NCI-H1048 (cell line): ENCODE results near the gene METTL23.
"Not testable (repeated sequence)": the region's sequence is repeated elsewhere in the genome, so short reads cannot be mapped to it uniquely, and the experiment has no call there.

Source experiments
- DNase-seq: peaks from one replicate; lab custom pipeline; 2025; lab: John Stamatoyannopoulos, UW

The METTL23 gene

DNA sequence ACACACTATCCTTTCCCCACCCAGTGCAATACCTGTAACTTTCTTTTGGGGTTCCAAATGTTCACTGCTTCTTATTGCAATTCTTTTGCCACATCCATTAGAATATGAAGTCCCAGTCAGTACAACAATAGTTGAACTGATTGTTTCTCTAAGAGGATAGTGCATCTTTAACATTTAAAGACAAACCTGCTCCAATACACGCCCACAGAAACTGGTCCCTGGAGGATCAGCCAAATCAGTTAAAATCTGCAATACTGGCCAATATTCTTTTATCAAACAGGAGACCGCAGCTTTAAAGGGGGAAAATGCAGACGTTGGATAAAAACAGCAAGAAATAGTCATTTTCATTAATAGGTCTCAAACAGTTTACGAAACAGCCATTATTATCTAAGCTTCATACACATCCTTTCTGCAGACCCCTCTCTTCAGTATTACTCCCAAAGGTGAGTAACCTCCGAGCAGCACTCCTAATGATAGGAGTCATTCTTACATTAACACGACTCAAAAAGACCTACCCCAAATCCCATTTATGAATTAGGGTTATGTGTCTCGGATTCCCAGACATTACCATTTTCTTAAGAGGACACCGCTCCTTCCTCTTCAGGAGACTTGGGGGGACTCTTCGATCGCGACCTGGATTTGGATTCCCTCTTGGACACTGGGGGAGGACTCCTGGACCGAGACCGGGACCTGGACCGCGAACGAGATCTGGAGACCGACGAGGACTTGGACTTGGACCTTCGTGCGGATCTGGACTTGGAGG lies 9.1 kb downstream of the METTL23 start:
- no peak for DNase-seq

DNA sequence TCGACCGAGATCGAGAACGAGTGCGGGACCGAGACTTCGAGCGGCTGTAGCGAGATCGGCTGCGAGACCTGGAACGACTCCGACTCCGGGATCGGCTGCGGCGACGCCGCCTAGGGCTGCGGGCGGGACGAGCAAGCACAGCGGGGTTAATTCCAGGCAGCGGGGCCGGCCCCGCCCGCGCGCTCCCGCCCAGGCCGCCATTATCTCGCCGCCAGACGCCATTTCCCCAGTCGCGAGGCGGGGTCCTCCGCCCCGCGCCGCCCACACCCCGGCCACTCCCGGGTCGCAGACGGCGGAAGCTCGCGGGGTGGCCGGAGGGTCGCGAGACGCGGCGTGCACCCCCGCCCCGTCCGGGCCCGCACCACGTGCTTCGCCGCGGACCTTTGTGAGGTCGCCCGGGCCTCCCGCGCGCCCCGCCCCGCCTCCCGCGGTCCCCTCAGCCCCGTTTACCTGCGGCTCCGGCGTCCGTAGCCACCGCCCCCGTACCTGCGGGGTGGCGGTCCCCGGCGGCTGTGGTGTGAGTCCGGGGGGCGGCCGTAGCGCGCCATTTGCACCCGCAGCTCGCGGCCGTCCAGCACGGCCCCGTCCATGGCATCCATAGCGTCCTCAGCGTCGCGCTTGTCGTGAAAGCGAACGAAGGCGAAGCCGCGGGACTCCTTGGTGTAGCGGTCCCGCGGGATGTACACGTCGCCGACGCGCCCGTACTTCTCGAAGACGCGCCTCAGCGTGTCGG lies 9.9 kb downstream of the METTL23 start:
- DNase-seq, result no peak

DNA sequence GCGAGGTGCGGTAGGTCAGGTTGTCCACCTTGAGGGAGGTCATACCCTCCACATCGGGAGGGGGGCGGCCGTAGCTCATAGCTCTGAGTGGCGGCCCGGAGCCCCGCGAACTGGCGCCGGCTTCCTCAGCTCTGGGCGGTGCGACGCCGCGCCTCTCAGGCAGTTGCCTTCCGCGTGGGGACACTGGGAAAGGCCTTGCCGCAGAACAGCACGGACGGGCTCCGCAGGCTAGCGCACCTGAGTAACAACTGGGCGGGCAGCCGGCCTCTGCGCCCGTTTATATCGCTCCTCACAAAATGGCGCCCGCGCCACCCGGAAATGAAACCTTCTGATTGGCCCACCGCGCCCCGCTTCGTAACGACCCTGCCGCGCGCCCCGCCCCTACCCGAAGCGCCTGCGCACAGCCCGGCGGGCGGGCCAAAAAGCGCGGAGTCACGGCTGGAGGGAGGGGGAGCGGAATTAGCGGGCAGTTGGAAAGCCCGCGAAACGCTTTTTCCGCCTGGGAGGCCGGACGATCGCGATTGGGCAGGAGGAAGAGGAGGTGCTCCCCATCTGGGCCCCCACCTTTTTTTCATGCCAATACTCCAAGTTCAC lies 10.5 kb downstream of the METTL23 start, which contains the start of gene SRSF2:
SRSF2 (minus strand) TSS at position 250 of the 594 bp plus-strand sequence; CDS start at position 79, 171 bp downstream.
- peak; percentile 97 for DNase-seq

DNA sequence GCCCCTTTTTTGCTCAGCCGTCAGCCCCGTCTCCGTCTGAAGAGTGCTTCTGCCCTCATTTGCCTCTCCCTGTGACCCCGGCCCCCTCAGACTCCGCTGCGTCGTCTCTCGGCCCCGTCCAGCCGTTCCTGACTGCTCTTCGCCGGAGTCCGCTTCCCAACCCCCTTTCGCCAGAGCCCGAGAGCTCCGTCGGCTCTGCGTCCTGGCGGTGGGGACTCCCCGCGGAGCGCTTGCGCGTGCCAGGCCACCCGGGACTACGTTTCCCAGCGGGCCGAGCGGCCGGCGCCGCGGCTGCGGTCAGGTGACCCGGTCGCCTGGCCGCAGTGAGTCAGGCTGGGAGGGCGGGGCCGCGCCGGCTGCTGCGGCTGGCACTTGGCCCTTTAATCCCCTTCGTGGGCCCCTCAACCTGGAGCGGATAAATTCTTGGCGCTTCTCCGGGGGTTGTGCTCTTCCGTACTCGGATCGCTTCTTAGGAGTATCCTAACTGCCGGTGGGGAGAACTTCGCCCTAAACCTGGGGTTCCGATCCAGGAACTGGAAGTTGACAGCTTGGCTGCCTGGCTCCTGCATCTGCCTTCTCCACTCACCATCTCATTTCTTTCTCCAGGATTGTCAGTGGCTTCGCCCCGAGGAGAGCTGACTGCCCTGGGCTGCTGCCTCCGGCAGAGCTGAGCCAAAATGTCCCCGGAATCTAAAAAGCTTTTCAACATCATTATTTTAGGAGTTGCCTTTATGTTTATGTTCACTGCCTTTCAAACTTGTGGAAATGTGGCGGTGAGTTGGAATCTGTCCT lies 11.2 kb downstream of the METTL23 start, which contains the start of gene MFSD11:
MFSD11 (plus strand) TSS at position 444 of the 792 bp plus-strand sequence; CDS start at position 678, 234 bp downstream.
- peak; percentile 92 for DNase-seq

DNA sequence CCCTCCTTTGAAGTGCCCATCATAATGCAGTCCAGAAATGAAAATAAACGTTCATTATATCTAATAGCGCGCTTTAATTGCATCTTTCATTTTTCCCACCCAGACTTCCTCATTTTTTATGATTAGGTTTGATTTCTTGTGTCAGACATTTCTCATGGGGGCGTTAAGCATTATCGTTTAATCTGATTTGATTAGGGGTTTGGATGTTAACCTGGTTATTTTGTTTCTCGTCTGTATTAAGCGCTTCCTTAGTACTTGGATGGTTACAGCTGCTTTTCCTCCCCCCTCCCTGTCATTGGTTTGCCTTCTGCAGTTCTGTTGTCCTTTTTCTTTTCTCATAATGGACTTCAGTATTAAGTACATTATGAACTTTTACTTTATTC lies 11.8 kb downstream of the METTL23 start:
- no peak for DNase-seq

DNA sequence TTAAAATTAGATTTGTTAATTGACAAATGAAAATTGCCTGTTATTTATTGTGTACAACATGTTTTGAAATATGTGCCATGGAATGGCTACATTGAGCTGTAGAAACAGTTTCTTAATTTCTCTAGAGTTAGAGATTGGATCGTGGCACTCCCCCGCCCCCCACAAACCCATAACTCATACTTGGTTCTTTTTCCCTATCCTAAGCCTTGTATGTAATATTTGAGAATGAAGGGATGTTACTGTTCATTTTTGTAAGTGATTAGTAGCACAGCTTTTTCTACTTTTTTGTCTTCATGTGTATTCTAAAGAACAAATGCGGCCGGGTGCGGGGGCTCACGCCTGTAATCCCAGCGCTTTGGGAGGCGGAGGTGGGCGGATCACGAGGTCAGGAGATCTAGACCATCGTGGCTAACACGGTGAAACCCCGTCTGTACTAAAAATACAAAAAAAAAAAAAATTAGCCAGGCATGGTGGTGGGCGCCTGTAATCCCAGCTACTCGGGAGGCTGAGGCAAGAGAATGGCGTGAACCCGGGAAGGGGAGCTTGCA lies 13.0 kb downstream of the METTL23 start:
- not testable (repeated sequence) for DNase-seq

DNA sequence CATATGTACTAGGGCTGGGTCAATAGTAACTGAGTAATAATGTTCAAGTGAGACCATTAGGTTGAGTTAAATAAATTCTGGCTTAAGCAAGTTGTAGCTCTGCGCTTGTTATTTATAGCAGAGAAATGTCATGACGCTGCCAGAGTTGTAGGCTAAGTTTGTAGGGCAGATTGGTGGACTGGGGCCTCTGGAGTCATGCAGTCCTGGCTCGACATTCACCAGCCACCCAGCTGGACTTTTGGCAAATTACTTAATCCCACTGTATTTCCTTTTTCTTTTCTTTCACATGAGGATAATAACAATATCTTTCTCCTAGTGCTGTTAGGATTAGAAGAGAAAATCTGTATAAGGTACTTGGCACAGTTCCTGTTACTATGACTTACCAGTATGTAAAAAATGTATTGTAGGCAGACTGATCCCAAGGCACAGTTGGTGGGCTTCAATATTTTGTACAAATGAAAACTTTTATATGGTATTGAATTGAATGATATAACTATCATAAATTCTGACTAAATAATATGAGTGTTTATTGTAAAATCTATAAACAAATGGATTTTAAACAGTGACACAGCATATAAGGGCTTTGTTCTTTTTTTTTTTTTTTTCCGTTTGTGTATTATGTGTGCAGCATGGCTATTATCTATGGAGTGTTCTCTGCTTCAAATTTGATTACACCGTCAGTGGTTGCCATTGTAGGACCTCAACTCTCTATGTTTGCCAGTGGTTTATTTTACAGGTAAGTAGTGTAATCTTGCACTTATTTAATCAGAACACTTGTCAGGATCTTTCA lies 13.9 kb downstream of the METTL23 start:
- no peak for DNase-seq

DNA sequence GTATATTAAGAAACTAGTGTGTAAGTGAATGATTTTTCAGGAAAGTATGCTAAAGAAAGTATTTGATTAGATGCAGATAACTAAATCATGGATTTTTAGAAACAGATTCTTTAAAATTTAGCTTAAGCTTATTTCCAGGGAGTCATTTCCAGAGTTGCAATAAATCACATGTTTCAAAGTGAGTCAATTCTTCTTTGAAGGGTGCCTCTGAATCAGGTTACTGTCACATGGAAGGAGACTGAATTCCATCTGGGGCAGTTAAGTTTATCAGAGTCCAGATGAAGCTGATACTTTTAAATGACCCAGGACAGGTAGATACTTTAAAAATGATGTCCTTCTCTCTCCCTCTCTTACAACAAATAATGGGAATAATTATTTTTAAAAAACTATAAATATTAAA lies 16.3 kb downstream of the METTL23 start:
- no peak for DNase-seq

DNA sequence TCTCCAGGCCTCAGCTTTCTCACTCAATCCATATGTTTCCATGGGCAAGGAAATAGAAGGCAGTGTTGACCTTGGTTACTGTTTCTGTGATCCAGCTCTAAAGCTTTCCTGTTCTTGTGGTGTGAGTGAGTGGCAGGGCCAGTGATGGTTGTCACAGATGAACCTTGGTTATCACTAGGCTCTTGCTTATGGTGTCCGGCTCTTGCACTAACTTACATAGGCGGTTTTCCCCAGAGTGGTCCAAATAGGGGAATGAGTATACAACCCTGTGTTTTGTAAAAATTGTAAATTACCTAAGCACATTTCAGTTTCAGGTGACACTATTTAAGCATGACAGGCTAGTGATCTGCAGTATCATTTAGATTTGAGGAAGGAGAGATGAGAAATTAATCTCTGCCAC lies 18.1 kb downstream of the METTL23 start:
- DNase-seq, result no peak

DNA sequence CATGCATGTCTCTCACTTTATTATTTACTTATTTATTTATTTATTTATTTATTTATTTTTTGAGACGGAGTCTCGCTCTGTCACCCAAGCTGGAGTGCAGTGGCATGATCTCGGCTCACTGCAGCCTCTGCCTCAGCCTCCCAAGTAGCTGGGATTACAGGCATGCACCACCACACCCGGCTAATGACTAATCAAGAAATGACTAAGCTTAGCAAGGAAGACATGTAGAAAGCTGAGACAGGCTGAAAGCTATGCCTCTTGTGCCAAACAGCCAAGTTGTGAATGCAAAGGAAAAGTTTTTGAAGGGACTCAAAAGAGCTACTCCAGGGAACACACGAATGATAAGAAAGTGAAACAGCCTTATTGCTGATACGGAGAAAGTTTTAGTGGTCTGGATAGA lies 19.1 kb downstream of the METTL23 start:
- not testable (repeated sequence) for DNase-seq

DNA sequence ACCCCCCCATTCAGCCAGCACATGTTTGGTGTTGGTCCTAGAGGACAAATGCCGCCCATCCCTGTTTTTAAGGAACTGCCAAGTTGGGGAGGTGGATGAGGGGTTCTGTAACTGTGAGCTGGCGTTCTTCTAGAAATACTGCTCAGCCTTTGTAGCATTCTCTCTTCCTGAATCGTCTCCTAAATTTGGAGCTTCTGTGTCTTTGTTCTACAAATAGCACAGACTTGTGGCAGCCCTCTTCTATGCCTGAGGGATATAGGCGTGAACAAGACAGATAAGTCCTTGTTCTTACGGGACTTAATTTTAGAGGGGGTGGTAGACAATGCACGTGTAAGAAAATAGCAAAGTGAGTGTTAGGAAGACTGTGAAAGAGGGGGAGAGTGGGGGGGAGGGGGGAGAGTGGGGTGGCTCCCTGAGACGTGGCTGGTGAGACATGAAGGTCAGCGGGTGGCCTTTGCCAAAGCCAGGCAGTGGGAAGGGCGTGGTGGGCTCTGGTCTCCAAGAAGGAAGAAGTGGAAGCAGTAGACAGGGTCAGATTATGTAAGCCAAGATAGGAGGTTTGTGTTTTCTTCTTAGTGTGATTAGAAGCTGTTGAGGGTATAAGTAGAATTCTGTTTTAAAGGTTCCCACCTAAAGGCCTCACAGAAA lies 21.2 kb downstream of the METTL23 start:
- DNase-seq, result no peak

DNA sequence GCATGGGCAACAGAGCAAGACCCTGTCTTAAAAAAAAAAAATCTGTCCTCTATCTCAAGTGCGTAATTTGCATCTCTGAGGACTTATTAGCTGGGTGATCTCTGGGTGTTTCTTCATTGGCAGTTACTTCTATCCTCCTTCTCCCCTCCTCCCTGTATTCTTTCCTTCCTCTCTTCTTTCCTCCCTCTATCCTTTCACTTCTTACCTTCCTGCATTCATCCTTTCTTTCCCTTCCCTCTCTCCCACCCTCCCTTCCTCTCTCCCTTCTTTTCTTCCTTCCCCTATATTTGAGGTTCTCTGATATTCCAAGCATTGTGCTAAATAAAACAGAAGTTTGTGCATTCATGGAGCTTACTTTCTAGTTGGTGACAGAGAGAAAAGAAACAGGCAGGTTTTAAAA lies 22.0 kb downstream of the METTL23 start:
- no peak for DNase-seq

DNA sequence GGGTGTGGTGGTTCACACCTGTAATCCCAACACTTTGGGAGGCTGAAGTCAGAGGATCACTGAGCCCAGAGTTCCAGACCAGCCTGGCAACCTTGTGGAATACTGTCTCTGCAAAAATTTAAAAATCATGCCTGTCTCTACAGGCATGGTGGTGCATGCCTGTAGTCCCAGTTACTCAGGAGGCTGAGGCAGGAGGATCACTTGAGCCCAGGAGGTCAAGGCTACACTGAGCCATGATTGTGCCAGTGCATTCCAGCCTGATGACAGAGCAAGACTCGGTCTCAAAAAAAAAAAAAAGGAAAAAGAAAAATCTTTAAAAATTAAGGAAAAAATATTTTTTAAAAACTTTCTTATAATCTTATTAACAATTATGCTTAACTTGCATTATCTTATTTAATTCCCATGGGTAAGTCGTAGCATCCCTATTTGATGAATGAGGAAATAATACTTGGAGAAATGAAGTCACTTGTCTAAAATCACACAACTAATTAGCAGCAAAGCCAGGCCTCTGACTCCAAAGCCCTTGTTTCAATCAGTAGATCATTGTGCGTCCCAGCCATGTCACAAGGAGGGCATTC lies 24.9 kb downstream of the METTL23 start:
- DNase-seq, result no peak

DNA sequence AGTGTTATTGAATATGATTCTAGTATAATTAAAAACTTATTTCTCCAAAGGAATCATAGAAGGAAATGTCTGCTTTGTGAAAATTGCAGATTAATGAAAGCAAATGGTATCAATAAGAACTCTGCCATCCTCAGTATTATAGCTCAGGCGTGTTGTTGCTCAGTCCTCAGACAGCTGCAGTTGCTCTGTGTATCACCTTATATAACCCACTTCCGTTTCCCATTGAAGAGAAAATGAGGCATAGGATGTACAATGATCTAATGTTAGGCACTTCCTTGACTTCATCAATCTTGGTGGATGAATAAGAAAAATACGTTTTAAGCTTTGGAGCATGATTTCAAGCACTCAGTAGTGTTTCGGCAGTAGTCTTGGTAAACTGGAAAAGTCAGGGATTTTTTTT lies 25.4 kb downstream of the METTL23 start:
- DNase-seq, result no peak

DNA sequence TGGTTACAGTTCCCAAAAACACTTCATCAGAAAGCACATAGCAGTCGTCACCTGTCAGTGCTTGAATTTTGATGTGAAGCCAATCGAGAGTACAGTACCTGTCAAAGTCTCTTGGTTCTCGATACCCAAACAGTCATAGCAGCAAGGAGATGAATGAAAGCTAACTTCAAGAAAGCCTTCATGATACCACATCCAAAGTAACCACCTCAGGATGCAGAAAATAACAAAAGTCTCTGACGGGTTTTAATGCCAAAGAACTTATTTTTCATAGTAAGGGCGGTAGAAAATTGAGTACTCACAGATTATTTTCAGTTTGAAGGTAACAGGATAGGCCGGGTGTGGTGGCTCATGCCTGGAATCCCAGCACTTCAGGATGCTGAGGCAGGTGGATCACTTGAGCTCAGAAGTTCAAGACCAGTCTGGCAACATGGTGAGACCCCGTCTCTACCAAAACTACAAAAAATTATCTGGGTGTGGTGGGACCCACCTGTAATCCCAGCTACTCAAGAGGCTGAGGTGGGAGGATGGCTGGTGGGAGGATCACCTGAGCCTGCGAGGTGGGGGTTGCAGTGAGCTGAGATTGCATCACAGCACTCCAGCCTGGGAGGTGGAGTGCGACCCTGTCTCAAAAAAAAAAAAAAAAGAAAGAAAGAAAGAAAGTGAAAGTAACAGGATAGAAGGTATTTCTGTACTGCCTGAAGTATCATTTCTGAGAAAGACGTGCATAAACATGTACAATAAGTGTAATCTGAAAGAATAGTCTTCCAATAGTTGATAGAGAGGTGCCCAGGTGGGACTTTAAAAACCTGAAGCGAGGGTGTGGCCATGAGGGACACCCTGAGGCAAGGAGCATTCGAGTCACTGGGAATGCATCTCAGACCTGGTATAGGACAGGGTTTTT lies 26.7 kb downstream of the METTL23 start:
- no peak for DNase-seq

DNA sequence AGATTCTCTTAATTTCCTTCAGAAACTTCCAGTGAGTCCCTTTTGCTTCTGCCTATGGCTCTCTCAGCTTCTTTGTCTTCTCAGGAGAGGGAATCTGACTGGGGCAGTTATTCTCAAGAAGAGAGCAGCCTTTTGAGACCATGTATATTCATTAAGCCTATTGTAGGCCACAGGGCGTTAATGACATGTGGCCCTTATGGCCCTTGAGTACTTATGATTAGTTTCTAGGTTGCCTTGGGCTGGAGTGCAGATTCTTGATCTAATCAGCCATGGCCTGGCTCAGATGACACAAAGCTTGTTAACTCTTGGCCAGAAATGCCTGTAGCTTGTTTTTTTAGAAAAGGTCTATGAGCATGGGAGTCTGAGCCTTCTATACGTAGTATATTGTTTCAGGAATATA lies 28.6 kb downstream of the METTL23 start:
- DNase-seq, result no peak

DNA sequence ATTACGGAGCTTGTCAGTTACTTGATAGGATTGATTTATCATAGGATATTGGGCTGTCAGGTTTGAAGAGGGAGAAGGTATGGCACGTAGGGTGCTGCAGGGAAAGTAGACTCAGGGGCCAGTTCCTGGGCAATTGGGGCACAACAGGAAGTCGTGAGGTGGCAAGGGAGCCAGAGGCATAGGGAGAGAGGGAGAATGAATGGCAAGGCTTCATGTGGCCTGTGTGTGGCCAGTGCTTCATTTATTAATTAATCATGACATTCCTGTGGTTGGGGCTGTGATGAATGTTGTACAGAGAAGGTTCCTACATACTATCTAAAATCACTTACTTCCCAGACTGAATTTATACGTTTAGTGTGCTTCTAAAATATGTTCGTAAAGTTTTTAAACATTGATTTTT lies 30.6 kb downstream of the METTL23 start:
- no peak for DNase-seq

DNA sequence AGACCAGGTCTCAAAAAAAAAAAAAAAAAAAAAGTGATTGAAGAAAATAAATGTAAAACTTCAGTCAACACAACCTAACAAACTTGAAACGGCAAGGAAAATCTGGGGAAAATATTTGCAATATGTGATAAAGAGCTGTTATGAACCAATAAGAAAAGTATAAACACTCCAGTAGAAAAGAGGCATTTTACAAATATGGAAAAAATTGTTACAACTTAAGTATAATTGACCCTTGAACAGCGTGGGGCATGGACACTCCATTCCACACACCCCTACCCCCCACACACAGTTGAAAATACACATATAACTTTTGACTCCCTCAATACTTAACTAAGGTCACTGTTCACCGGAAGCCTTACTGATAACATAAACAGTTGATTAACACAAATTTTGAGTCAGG lies 31.9 kb downstream of the METTL23 start:
- DNase-seq, result no peak
